ENCODE data around the gene ZP2. TPM values are rescaled to one million over a fixed set of nuclear protein-coding genes. Genes with fewer than 3 reads are reported as not detected.

The ZP2 gene
- total RNA-seq, 1 experiment from 2014 or later = not detected

GRCh38 chr16:21219551-21219950 is 8.2 kb upstream of the ZP2 start:
- TF ChIP-seq SIN3A (IDR thresholded peaks at IDR 0.05; ENCODE audit: low read depth) (no peak), ZBTB33 (IDR thresholded peaks at IDR 0.05; ENCODE audit: extremely low read depth, insufficient replicate concordance, low read length) (no peak), ZNF274 (IDR thresholded peaks at IDR 0.05; ENCODE audit: low read depth, low read length) (no peak), JUND (IDR thresholded peaks at IDR 0.05) (no peak), EZH2phosphoT487 (IDR thresholded peaks at IDR 0.05; ENCODE audit: borderline replicate concordance) (no peak), CTCF (IDR thresholded peaks at IDR 0.05 in 2 of 3, conservative IDR thresholded peaks at IDR 0.05 in 1 of 3; ENCODE audit: borderline replicate concordance in 1 of 3, insufficient read depth in 1 of 3, low read depth in 2 of 3, low read length in 2 of 3) (no peak), SRF (IDR thresholded peaks at IDR 0.05; ENCODE audit: low read depth) (no peak), MAX (IDR thresholded peaks at IDR 0.05) (no peak), ELF1 (IDR thresholded peaks at IDR 0.05; ENCODE audit: borderline replicate concordance, low read depth) (no peak), ZFX (IDR thresholded peaks at IDR 0.05) (no peak), RAD21 (IDR thresholded peaks at IDR 0.05; ENCODE audit: low read depth) (no peak), ATF3 (IDR thresholded peaks at IDR 0.05) (no peak), REST (IDR thresholded peaks at IDR 0.05; ENCODE audit: low read depth) (no peak), FOSL1 (IDR thresholded peaks at IDR 0.05; ENCODE audit: low read depth) (no peak), TCF7L2 (IDR thresholded peaks at IDR 0.05; ENCODE audit: borderline replicate concordance, extremely low read depth, insufficient read depth, insufficient read length) (no peak)
- no peaks in the 10 kb centered on the region for H3K79me2 ChIP-seq (ENCODE audit: insufficient read depth, low read length)
- no peaks in the 10 kb centered on the region for H4K20me1 ChIP-seq (ENCODE audit: insufficient read depth)
- CTCF ChIA-PET = no interaction called here
- H2AFZ ChIP-seq (ENCODE audit: low read depth, low read length, poor library complexity, severe bottlenecking) = no peak overlapping the region
- H3K9ac ChIP-seq (ENCODE audit: low read length) = no peak overlapping the region
- BruUV-seq (replicated peaks) = no TSS peak
- POLR2A ChIA-PET = no interaction called here
- H3K36me3 ChIP-seq (ENCODE audit: control insufficient read depth in 1 of 2, insufficient read depth in 2 of 2, low read length in 2 of 2) = no peaks in the 10 kb centered on the region
- ATAC-seq (no peak), DNase-seq (ENCODE audit: low read depth, low spot score) (no peak)
- H3K9me3 ChIP-seq (ENCODE audit: control insufficient read depth in 1 of 2, insufficient read depth in 1 of 2, low read depth in 1 of 2, low read length in 2 of 2) = no peaks in the 10 kb centered on the region
- no peaks in the 10 kb centered on the region for H3K9me2 ChIP-seq (ENCODE audit: insufficient read depth)
- intact Hi-C loops (cut with micrococcal nuclease) = no loop called here
- RAD21 ChIA-PET (ENCODE audit: low non-redundant PET in 1 of 2, low total read pairs in 2 of 2, uncharacterized antibody in 2 of 2, unreplicated experiment in 2 of 2) = no interaction called here
- H3K27me3 ChIP-seq (ENCODE audit: insufficient read depth, low read length) = no peaks in the 10 kb centered on the region
- H3K4me3 ChIP-seq (replicated peaks in 1 of 2; ENCODE audit: low read depth in 1 of 2, low read length in 2 of 2) = no peak overlapping the region
- H3K27ac ChIP-seq (ENCODE audit: low read depth, low read length) = no peak overlapping the region
- H3K4me2 ChIP-seq (ENCODE audit: low read length) = no peak overlapping the region
- no peaks in the 10 kb centered on the region for H3K4me1 ChIP-seq (ENCODE audit: control insufficient read depth in 1 of 2, insufficient read depth in 2 of 2, low read length in 2 of 2)

All from HCT116 (cell line).